ENCODE results near the gene TCN2. TPM values are rescaled to one million over a fixed set of nuclear protein-coding genes. Genes with fewer than 3 reads are reported as not detected.

The TCN2 gene
- total RNA-seq, 2 experiments from 2014 or later: 3.8 TPM; not detected in 1

GRCh38 chr22:30562366-30562765 is 44.6 kb upstream of the TCN2 start:
- H3K79me2 ChIP-seq (ENCODE audit: insufficient read depth, low read depth, low read length): no peaks in the 10 kb centered on the region
- H3K4me3 ChIP-seq (ENCODE audit: low read depth, low read length, poor library complexity, severe bottlenecking): no peak overlapping the region
- H4K20me1 ChIP-seq (ENCODE audit: insufficient read depth, low read length): no peaks in the 10 kb centered on the region
- no peak overlapping the region for H3K27ac ChIP-seq (ENCODE audit: low read depth, low read length, poor library complexity, severe bottlenecking)
- H3K9me3 ChIP-seq (ENCODE audit: low read length): no peaks in the 10 kb centered on the region
- TF ChIP-seq EZH2phosphoT487 (IDR thresholded peaks at IDR 0.05; ENCODE audit: borderline replicate concordance, low read depth, low read length) (no peak), CTCF (conservative IDR thresholded peaks at IDR 0.05; ENCODE audit: low read length) (no peak)
- no peak for DNase-seq (ENCODE audit: low spot score)
- no peak overlapping the region for H3K4me2 ChIP-seq (ENCODE audit: low read length)
- no peak overlapping the region for H2AFZ ChIP-seq (ENCODE audit: low read length)
- CTCF ChIA-PET (ENCODE audit: unreplicated experiment): no interaction called here
- POLR2A ChIA-PET: no interaction called here
- no peaks in the 10 kb centered on the region for H3K4me1 ChIP-seq (ENCODE audit: insufficient read depth, low read length, poor library complexity, severe bottlenecking)
- H3K9me2 ChIP-seq (ENCODE audit: insufficient read depth, low read length): no peaks in the 10 kb centered on the region
- no TSS peak for BruUV-seq (replicated peaks)
- intact Hi-C loops (cut with micrococcal nuclease; ENCODE audit: unreplicated experiment): no loop called here
- H3K36me3 ChIP-seq (ENCODE audit: insufficient read depth, low read length): no peaks in the 10 kb centered on the region

GRCh38 chr22:30564045-30564760 is 42.8 kb upstream of the TCN2 start:
- Histone ChIP-seq H3K9me3 (ENCODE audit: low read length) (no peaks in the 10 kb centered on the region), H3K36me3 (ENCODE audit: insufficient read depth, low read length) (no peaks in the 10 kb centered on the region), H3K27ac (ENCODE audit: low read depth, low read length, poor library complexity, severe bottlenecking) (no peak overlapping the region), H3K79me2 (ENCODE audit: insufficient read depth, low read depth, low read length) (no peaks in the 10 kb centered on the region), H3K4me3 (ENCODE audit: low read depth, low read length, poor library complexity, severe bottlenecking) (no peak overlapping the region), H3K4me1 (ENCODE audit: insufficient read depth, low read length, poor library complexity, severe bottlenecking) (no peaks in the 10 kb centered on the region), H4K20me1 (ENCODE audit: insufficient read depth, low read length) (no peaks in the 10 kb centered on the region), H3K9me2 (ENCODE audit: insufficient read depth, low read length) (no peaks in the 10 kb centered on the region), H3K4me2 (ENCODE audit: low read length) (no peak overlapping the region), H2AFZ (ENCODE audit: low read length) (no peak overlapping the region)
- ChIA-PET POLR2A (no interaction called here), CTCF (ENCODE audit: unreplicated experiment) (no interaction called here)
- no peak for DNase-seq (ENCODE audit: low spot score)
- TF ChIP-seq CTCF (conservative IDR thresholded peaks at IDR 0.05; ENCODE audit: low read length) (no peak), EZH2phosphoT487 (IDR thresholded peaks at IDR 0.05; ENCODE audit: borderline replicate concordance, low read depth, low read length) (no peak)
- no TSS peak for BruUV-seq (replicated peaks)
- intact Hi-C loops (cut with micrococcal nuclease; ENCODE audit: unreplicated experiment): no loop called here

- no peaks in the 10 kb centered on the region for H3K9me2 ChIP-seq (ENCODE audit: insufficient read depth, low read length)
- no peaks in the 10 kb centered on the region for H3K9me3 ChIP-seq (ENCODE audit: low read length)
- ChIA-PET CTCF (ENCODE audit: unreplicated experiment) (no interaction called here), POLR2A (no interaction called here)
- H4K20me1 ChIP-seq (ENCODE audit: insufficient read depth, low read length): no peaks in the 10 kb centered on the region
- H3K4me3 ChIP-seq (ENCODE audit: low read depth, low read length, poor library complexity, severe bottlenecking): no peak overlapping the region
- no peak overlapping the region for H3K27ac ChIP-seq (ENCODE audit: low read depth, low read length, poor library complexity, severe bottlenecking)
- intact Hi-C loops (cut with micrococcal nuclease; ENCODE audit: unreplicated experiment): no loop called here
- no peak for DNase-seq (ENCODE audit: low spot score)
- no peak overlapping the region for H3K4me2 ChIP-seq (ENCODE audit: low read length)
- no peak overlapping the region for H2AFZ ChIP-seq (ENCODE audit: low read length)
- no peaks in the 10 kb centered on the region for H3K36me3 ChIP-seq (ENCODE audit: insufficient read depth, low read length)
- no peak for TF ChIP-seq CTCF (conservative IDR thresholded peaks at IDR 0.05; ENCODE audit: low read length)
- TF ChIP-seq EZH2phosphoT487 (IDR thresholded peaks at IDR 0.05; ENCODE audit: borderline replicate concordance, low read depth, low read length): no peak
- H3K79me2 ChIP-seq (ENCODE audit: insufficient read depth, low read depth, low read length): no peaks in the 10 kb centered on the region
- H3K4me1 ChIP-seq (ENCODE audit: insufficient read depth, low read length, poor library complexity, severe bottlenecking): no peaks in the 10 kb centered on the region
- no TSS peak for BruUV-seq (replicated peaks)
Observed at GRCh38 chr22:30564761-30565119, 42.2 kb upstream of the TCN2 start.
